LNCAP (cell line): Measurements from ENCODE around the gene ARHGAP35.

Experiments
- CTCF ChIP-seq: fragments of 450-650 bp; IDR thresholded peaks from 2 replicates; pipeline ENCODE4 v1.5.1; 2017; ENCODE audit warnings: mild to moderate bottlenecking

Gene ARHGAP35

GRCh38 chr19:46906221-46906620 is 45.4 kb downstream of the ARHGAP35 start:
- TF ChIP-seq CTCF, result no peak

GRCh38 chr19:46907880-46908279 is 47.1 kb downstream of the ARHGAP35 start:
- no peak for TF ChIP-seq CTCF

GRCh38 chr19:46909356-46909755 is 48.6 kb downstream of the ARHGAP35 start:
- TF ChIP-seq CTCF, result no peak
